ENCODE results near the gene NUAK2.

Gene NUAK2

GRCh38 chr1:205345761-205346160, 24.2 kb upstream of the NUAK2 start:
- FAIRE-seq: no peak

DNA sequence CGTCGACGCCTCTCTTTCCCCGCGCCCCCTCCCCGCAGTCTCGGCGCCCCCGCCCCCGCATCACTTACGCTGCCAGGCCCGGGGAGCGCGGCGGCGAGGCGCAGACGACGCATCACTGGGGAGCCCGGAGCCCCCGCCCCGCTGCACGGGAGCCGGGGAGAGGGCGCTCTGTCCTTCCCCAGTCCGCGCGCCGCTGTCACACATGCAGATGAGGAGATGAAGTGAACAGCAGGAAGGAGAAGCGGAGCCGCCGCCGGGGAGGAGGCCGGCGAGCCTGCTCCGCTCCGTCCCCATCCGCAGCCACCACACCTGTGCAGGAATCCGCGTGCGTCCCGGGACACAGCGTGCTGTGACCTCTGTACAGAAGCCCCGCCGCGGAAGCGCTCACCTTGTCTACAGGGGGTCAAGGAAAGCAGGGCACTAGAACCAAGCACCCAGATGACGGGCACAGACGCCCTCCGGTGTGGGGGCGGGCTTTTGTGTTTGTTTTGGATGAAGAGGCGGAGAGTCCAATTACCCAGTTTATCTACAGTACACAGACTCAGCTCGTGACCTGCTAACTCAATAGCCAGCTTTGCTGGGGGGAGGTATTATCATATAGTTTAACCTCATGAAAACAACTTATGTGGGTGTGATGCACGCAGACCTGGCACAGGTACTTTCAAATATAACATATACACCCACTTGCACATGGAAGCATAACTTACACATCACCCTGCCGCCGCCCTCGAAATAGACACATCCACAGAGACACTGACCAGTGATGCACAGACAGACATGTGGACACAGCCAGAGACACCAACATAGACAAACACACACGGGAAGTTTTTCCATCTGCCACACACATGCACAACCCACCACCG, 22.8 kb upstream of the NUAK2 start:
- no peak for FAIRE-seq

DNA sequence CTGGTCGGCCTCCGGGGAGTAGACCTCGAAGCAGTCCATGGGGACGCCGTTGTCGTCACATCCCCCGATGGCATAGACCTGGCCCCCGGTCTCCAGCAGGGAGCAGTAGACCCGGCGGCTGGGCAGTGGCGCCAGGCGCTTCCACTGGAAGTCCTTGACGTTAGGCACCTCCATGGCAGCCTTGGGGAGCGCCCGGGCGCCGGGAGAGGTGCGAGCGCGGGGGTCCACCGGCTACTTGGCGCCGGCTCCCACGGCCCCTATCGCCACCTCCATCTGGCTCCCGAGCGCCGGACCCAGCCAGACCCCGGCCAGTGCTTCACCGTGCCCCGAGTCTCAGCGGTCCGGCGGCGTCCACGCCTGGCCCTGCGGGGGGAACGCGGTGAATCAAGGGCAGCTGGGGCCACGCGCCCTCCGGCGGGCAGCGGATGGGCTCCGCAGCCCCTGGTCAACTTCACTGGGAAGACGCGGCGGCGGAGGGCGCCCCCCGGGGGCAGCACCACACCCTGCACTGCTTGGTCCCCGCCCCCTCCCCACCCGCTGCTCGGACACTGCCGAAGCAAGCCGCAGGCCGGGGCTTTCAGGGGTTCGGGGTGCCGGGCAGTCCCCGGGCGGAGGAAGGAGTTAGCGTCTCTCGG, 22.0 kb upstream of the NUAK2 start:
- FAIRE-seq: no peak

DNA sequence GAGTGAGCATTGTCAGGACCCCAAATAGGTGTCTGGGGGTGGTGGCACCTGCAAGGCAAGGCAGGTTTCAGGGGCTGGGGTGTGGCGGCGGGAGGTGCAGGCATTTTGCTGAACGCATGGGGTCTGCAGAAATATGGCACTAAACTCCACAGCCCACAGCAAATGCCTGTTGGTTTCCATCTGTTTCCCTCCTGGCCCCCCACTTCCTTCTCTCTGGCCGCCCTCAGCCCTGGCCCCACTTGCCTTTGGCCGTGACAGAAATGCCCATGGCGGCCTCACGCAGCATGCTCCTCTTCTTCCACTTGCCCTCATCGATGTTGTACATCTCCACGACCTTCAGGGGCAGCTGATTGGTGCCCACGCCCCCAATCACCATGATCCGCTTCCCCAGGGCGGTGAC, 21.4 kb upstream of the NUAK2 start:
- no peak for FAIRE-seq

DNA sequence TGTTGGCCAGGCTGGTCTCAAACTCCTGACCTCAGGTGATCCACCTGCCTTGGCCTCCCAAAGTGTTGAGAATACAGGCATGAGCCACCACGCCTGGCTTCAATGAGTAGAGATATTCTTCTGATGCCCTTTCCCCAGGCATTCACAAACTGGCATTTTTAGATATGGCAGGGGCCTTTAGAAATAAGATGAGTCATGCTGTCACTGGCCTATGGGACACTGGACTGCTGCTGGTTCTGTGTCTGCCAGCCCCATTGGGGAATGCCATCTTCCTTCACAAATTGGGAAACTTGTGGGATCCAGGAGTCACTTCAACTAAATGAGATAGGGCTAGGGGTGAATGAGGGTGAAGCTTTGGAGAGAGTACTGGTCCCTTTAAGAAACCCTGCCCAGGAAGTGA, 19.1 kb upstream of the NUAK2 start:
- no peak for FAIRE-seq

GRCh38 chr1:205339717-205340116, 18.2 kb upstream of the NUAK2 start:
- no peak for FAIRE-seq

DNA sequence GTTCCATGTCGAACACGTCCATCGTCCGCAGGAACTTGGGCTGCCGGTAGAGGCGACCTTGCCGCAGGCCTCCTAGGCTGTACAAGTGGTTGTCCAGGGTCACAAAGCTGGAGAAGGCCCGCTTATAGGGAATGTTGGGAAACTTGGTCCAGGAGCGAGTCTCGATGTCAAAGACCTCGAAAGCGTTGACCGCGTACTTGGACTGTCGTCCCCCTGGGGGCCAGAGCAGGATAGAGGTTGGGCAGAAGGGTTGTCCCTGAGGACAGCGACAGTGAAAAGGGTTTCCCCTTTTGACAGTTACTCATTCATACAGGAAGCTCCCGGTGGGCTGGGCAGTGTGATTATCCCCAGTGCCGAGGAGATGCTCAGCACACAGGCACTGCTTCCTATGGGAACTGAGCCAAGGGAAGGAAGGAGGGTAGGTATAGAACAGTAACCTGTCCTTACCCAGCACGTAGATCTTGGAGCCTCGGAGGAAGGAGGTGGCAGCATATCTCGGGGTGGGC, 17.7 kb upstream of the NUAK2 start:
- FAIRE-seq: no peak

DNA sequence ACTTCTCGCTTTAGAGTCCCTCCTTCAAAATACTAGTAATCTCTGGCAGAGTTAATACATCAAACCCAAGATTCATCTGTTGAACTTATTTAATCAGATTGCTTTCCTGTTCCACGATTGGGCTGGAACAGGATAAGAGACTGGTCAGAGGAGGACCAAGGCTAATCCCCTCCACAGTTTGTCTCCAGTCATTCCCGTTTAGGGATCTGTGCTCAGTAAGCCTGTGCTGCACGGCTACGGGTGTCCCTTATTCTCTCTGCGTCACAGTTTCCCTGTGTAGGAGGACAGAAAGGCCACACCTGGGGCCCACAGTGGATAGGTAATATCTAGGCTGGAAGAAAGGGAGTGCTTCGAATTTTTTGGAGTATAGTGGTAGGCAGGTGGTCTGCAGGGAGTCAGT, 16.5 kb upstream of the NUAK2 start:
- no peak for FAIRE-seq

- no peak for FAIRE-seq
Measured at GRCh38 chr1:205337481-205337880, 15.9 kb upstream of the NUAK2 start.

GRCh38 chr1:205335692-205336091, 14.1 kb upstream of the NUAK2 start:
- no peak for FAIRE-seq

DNA sequence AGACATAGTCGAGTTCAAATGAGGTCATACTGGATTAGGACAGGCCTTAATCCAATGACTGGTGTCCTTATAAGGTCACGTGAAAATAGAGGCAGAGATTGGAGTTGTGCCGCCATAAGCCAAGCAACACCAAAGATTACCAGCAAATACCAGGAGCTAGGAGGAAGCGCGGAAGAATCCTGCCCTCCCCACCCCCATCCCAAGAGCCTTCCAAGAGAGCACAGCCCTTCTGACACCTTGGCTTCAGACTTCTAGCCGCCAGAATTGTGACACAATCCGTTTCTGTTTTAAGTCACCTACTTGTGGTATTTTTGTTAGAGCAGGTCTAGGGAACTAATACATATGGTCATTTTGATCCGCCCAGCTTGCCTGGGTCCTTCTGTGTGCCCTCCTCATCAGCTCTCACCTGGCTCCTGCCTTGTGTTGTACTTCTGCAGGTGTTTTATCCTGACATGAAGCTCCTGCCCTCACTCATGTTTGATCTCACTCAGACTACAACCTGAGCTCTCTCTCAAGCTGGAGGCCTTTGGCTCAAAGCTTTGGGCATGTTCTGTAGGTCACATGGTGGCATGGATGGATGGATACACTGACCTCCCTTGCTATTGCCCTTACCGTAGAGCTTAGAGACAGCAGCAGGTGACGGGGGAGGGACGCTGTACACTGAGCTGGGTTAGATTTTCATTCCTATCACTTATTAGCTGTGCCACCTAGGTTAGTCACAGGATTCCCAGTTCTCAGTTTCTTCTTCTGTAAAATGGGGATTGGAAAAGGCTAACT, 10.7 kb upstream of the NUAK2 start:
- no peak for FAIRE-seq

GRCh38 chr1:205330150-205330549, 8.6 kb upstream of the NUAK2 start:
- FAIRE-seq: no peak

DNA sequence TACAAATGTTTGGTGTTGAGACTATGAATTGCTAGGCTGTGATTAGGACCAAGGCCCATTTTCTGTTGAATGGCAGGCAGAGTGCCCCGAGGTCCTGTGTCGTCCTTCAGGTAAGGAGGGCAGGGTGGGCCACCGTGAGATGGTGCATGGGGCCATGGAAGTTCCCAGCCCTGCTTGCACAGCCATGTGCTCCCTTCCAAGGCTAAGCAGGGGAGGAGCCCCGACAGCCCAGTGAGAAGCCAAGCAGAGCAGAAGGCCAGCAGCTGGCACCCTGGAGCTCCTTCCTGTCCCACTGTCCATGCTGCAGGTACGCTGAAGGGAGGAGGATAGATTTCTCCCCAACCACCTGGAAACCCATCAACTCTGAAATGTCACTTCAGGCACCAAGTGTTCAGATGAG, 8.2 kb upstream of the NUAK2 start:
- no peak for FAIRE-seq

- no peak for FAIRE-seq
Measured at GRCh38 chr1:205328476-205328875, 6.9 kb upstream of the NUAK2 start.

DNA sequence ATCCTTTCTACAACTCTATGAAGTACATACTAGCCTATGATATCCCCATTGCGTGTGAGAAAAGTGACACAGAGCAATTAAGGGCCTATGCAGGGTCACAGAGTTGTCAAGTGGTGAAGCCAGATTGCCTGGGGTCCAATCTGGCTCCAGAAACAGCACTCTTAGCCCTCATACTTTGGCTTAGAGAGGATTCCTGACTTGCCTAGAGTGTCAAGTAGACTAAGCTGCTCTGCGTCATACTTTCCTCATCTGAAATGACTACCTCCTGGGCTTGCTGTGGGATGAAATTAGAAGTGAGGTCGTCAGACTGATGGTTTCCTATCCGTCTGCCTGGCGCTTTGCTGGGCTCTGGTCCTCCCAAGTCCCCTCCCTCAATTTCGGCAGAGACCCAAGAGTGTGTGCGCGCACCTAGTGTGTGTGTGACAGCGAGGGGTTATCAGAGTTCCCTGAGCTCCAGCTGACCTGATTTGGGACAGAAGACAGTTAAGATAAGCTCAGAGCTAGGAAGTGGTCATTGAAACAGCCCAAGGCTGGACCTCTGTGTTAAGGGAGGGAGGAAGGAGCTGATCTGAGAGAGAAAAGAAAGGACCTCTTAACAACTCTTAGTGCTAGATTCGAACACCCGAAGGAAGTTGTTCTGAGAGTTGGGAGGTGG, 5.4 kb upstream of the NUAK2 start:
- FAIRE-seq: no peak

- FAIRE-seq: no peak
Measured at GRCh38 chr1:205325334-205325884, 3.9 kb upstream of the NUAK2 start.

GRCh38 chr1:205324781-205325180, 3.2 kb upstream of the NUAK2 start:
- FAIRE-seq: no peak

DNA sequence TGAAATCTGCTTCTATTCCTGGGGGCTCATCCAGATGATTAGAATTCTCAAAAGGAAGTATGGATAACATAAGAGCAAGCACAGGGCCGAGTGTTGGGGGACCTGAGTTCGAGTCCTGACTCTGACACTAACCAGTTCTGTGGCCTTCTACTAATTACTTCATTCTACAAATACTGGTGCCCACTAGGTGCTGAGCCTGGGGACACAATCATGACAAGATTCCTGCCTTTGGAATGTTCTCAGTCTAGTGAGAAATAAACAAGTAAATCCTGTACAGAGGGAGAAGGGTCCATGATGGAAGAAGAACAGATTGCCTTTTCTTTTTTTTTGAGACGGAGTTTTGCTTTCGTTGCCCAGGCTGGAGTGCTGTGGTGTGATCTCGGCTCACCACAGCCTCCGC, 2.2 kb upstream of the NUAK2 start:
- no peak for FAIRE-seq

DNA sequence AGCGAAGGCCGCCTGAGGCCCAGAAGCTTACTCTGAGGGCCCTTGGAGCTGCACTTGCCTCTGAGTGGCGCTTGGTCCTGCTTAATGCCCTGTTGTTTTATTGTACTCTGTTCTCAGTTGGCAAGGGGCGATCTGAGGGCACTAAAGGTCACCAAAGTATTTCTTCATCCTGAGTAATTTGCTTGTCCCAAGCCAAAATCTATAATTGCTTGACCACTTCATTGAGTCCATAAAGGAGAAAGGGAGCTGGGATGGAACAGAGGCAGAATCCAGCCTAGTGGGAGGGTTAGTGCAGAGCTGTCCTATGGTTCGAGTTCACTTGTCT, 376 bp upstream of the NUAK2 start:
- FAIRE-seq: no peak

DNA sequence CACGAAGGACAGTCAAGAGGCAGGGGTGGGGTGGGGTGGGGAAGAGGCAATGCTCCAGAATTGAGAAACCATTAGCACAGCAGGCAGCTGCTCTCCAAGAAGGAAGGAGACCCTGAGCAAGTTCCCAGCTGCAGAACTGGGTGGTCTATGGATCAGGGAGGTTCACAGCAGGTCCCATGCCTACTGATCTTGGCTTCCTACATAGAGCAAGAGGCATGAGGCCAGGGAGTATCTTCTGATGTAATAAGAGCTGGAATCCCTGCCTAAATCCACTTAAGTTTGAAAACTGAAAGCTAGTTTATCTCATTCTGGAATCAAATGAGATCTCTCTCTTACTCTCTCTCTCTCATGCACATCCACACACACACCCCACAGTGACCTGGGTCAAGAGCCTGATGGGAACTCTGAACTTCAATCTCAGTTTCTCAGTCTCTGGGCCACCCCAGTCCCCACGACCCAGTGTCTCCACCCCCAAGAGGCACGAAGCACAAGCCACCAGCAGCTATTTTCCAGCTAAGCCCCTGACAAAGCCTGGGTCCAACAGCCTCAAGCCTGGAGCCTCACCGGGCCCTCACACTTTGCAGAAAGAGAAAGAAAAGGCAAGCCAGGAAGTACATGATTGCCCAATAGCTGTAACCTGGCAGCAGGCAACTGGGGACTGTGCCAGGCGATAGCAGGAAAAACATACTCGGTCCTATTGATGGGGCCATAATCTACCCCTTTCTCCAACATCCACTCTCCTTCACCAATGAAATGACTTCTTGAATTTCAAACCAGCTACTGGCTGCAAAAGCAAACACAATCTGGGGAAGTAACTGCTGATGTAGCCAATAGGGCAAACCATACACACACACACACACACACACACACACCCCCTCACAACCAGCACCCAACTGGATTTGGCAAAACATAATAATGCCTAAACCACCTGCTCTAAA, 2.2 kb downstream of the NUAK2 start:
- FAIRE-seq: no peak

GRCh38 chr1:205318231-205318991, 3.1 kb downstream of the NUAK2 start:
- FAIRE-seq: no peak

Data from A204.1 (cell line).